CD4-positive, alpha-beta T cell treated with Interleukin-17A for 1 hour (primary cell): ENCODE data around the gene TMEM88.
A peak's percentile ranks its signal among the peaks of the same experiment; 100 is the strongest.
"Not testable (repeated sequence)": the region's sequence is repeated elsewhere in the genome, so short reads cannot be mapped to it uniquely, and the experiment has no call there.

ENCODE experiments used
- DNase-seq: peaks from one replicate; pipeline ENCODE4 v3.0.0-alpha.2; 2020

TMEM88 gene

GRCh38 chr17:7854851-7855659 is at the start of gene TMEM88:
Gene TMEM88 (plus strand): TSS chr17:7855066. CDS start chr17:7855075, 9 bp downstream.
- peak; percentile 52 for DNase-seq

GRCh38 chr17:7806587-7806986 is 48.3 kb upstream of the TMEM88 start:
- DNase-seq = no peak

GRCh38 chr17:7807206-7807605 is 47.7 kb upstream of the TMEM88 start:
- DNase-seq = no peak

- no peak for DNase-seq
Observed at GRCh38 chr17:7809086-7809790, 45.6 kb upstream of the TMEM88 start.

- not testable (repeated sequence) for DNase-seq
Observed at GRCh38 chr17:7809791-7810343, 45.0 kb upstream of the TMEM88 start.

GRCh38 chr17:7811251-7811650 is 43.6 kb upstream of the TMEM88 start:
- no peak for DNase-seq

GRCh38 chr17:7814969-7815368 is 39.9 kb upstream of the TMEM88 start:
- DNase-seq = no peak

- DNase-seq = no peak
Observed at GRCh38 chr17:7816926-7817642, 37.8 kb upstream of the TMEM88 start.

- no peak for DNase-seq
Observed at GRCh38 chr17:7817643-7817964, 37.3 kb upstream of the TMEM88 start.

GRCh38 chr17:7818026-7818425 is 36.8 kb upstream of the TMEM88 start:
- no peak for DNase-seq

- no peak for DNase-seq
Observed at GRCh38 chr17:7818746-7819645, 35.9 kb upstream of the TMEM88 start.

GRCh38 chr17:7820231-7820630 is 34.6 kb upstream of the TMEM88 start:
- DNase-seq = no peak

- DNase-seq = no peak
Observed at GRCh38 chr17:7822126-7822525, 32.7 kb upstream of the TMEM88 start.

- no peak for DNase-seq
Observed at GRCh38 chr17:7823581-7824001, 31.3 kb upstream of the TMEM88 start.

- no peak for DNase-seq
Observed at GRCh38 chr17:7824021-7824924, 30.6 kb upstream of the TMEM88 start.

- DNase-seq = peak; percentile 4
Observed at GRCh38 chr17:7825206-7825990, 29.5 kb upstream of the TMEM88 start.

GRCh38 chr17:7830616-7831015 is 24.2 kb upstream of the TMEM88 start:
- no peak for DNase-seq

- DNase-seq = no peak
Observed at GRCh38 chr17:7831233-7831632, 23.6 kb upstream of the TMEM88 start.

GRCh38 chr17:7832431-7832830 is 22.4 kb upstream of the TMEM88 start:
- DNase-seq = no peak

GRCh38 chr17:7833011-7833794 is 21.7 kb upstream of the TMEM88 start:
- DNase-seq = no peak
